ENCODE data around the gene LACC1.
A peak's percentile ranks its signal among the peaks of the same experiment; 100 is the strongest.

The LACC1 gene

DNA sequence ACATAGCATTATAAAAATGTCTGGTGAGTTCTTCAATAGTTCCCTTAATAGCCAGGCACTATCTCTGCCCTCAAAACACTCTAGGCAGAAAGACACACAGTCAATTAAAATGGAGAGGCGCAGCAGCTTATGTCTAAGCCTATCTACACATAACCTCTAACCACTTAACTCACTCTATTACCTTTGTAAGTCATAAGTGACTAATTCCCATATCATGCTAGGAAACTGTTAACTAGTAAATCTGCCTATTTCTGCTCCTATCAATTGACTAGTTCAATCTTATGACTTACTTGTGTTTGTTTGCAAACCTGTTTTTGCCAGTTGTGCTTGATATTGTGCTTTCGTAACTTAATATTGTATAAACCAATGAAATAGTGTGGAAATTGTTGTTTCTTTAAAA is 3.3 kb upstream of the LACC1 start:
- Histone ChIP-seq H3K4me2 (ENCODE audit: low read length) (no peak overlapping the region), H3K27me3 (ENCODE audit: control insufficient read depth, insufficient read depth, low read length) (no peaks in the 10 kb centered on the region), H3K4me1 (peaks cover 4% of the 10 kb centered on the region), H3K27ac (no peak overlapping the region), H3K4me3 (ENCODE audit: low read depth, low read length) (no peak overlapping the region), H2AFZ (no peak overlapping the region), H3K9me3 (ENCODE audit: control insufficient read depth, low read length) (no peaks in the 10 kb centered on the region), H3K79me2 (no peaks in the 10 kb centered on the region), H3K9ac (no peak overlapping the region), H3K36me3 (ENCODE audit: control insufficient read depth, insufficient read depth, low read length) (no peaks in the 10 kb centered on the region)
- TF ChIP-seq, protein P1, sequence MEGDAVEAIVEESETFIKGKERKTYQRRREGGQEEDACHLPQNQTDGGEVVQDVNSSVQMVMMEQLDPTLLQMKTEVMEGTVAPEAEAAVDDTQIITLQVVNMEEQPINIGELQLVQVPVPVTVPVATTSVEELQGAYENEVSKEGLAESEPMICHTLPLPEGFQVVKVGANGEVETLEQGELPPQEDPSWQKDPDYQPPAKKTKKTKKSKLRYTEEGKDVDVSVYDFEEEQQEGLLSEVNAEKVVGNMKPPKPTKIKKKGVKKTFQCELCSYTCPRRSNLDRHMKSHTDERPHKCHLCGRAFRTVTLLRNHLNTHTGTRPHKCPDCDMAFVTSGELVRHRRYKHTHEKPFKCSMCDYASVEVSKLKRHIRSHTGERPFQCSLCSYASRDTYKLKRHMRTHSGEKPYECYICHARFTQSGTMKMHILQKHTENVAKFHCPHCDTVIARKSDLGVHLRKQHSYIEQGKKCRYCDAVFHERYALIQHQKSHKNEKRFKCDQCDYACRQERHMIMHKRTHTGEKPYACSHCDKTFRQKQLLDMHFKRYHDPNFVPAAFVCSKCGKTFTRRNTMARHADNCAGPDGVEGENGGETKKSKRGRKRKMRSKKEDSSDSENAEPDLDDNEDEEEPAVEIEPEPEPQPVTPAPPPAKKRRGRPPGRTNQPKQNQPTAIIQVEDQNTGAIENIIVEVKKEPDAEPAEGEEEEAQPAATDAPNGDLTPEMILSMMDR (IDR thresholded peaks at IDR 0.05): no peak

DNA sequence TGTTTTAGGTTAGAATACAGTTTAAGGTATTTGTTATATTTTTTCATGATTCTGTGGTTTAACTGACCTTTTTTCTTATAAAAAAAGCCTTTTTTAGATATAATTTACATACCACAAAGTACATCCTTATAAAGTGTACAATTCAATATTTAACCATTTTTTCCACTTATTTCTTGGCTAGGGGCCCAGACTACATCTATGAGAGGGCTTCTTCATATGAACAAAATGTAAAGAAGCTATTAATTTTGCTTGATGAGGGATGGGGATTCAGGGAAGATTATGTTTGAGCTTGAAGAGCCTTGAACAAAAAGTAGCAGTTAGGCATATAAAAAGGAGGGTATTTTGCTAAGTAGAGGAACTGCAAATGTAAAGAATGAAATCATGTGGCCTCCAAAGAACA is 2.4 kb upstream of the LACC1 start:
- Histone ChIP-seq H2AFZ (no peak overlapping the region), H3K4me3 (ENCODE audit: low read depth, low read length) (no peak overlapping the region), H3K9me3 (ENCODE audit: control insufficient read depth, low read length) (no peaks in the 10 kb centered on the region), H3K4me2 (ENCODE audit: low read length) (no peak overlapping the region), H3K36me3 (ENCODE audit: control insufficient read depth, insufficient read depth, low read length) (no peaks in the 10 kb centered on the region), H3K27ac (no peak overlapping the region), H3K79me2 (no peaks in the 10 kb centered on the region), H3K4me1 (peaks cover 4% of the 10 kb centered on the region), H3K27me3 (ENCODE audit: control insufficient read depth, insufficient read depth, low read length) (no peaks in the 10 kb centered on the region), H3K9ac (no peak overlapping the region)
- TF ChIP-seq, protein P1 (IDR thresholded peaks at IDR 0.05): no peak

DNA sequence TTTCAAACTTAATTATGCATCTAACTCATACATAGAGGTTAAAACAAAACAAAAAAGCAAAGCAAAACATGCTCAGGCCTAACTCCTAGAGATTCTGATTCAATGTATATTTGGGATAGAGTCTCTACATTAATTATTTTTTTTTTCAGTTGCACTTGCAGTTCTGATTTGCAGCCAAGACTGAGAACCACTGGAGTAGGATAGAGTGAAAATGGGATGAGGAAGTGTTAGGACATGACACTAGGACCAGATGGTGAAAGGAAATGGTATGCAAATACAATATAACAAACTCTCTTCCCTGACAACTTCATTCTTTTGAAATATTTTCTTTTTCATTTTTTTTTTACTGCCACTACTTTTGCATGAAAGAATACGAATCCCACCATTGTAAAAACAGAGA is 1.9 kb upstream of the LACC1 start:
- Histone ChIP-seq H3K36me3 (ENCODE audit: control insufficient read depth, insufficient read depth, low read length) (no peaks in the 10 kb centered on the region), H3K4me2 (ENCODE audit: low read length) (peak overlapping the region; percentile 54), H3K79me2 (no peaks in the 10 kb centered on the region), H3K9ac (no peak overlapping the region), H3K4me3 (ENCODE audit: low read depth, low read length) (peak overlapping the region; percentile 72), H2AFZ (no peak overlapping the region), H3K27ac (no peak overlapping the region), H3K27me3 (ENCODE audit: control insufficient read depth, insufficient read depth, low read length) (no peaks in the 10 kb centered on the region), H3K9me3 (ENCODE audit: control insufficient read depth, low read length) (no peaks in the 10 kb centered on the region), H3K4me1 (peaks cover 4% of the 10 kb centered on the region)
- TF ChIP-seq, protein P1 (IDR thresholded peaks at IDR 0.05): no peak

DNA sequence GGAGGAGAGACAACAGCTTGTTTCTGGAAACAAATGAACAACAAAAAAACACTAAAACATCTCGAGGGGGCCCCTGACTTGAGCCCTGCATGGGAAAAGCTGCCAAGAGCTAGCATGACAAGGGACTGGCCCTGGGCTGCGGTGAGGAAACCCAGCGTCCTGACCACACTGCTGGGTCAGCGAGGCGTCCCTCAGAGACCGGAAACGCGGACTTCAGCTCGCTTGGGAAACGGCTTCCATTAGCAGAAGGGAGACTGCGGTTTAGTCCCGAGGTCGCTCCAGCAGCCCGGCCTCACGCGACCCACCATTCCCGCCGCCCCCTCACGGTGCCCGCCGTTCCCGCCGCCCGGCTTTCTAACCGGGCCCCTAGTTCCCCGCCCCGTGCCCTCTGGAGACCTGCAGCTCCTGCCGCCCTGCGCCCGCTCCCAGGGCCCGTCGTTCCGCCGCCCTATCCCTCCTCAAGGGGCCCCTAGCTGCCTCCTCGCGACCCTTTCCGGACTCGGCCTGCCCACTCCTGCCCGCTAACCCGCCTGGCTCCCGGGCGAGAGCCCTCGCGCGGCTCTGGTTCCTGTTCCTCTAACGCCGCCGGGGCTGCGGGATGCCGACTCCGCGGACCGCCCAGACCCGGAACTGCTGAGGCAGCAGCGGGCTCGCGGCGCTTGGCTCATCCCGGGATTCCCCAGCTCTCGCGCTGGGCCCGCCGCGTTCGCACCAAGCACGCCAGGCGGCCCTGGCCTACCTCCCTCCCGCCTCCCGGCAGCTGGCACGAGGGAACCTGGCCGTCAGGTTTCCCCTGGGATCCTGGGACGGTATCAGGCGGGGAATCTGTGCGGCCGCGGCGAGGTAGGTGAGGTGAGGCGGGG is 581 bp upstream of the LACC1 start, which contains the start of gene CCDC122:
Gene CCDC122, minus strand, starts transcription at position 849 of the 863 bp plus-strand sequence. CDS start 10,364 bp downstream, outside the sequence.
- Histone ChIP-seq H3K36me3 (ENCODE audit: control insufficient read depth, insufficient read depth, low read length) (no peaks in the 10 kb centered on the region), H3K9me3 (ENCODE audit: control insufficient read depth, low read length) (no peaks in the 10 kb centered on the region), H3K9ac (peak within 1 kb of the TSS; percentile 94), H3K27ac (peak within 1 kb of the TSS; percentile 98), H2AFZ (peak within 1 kb of the TSS; percentile 97), H3K4me3 (ENCODE audit: low read depth, low read length) (peak within 1 kb of the TSS; percentile 72), H3K79me2 (no peaks in the 10 kb centered on the region), H3K27me3 (ENCODE audit: control insufficient read depth, insufficient read depth, low read length) (no peaks in the 10 kb centered on the region), H3K4me1 (peaks cover 4% of the 10 kb centered on the region), H3K4me2 (ENCODE audit: low read length) (peak within 1 kb of the TSS; percentile 54)
- TF ChIP-seq, protein P1 (IDR thresholded peaks at IDR 0.05): no peak
